PFSK-1 (cell line): ENCODE measurements around the gene TM2D3.

ENCODE experiments used
- POLR2AphosphoS5 ChIP-seq: IDR thresholded peaks from 2 replicates; pipeline ENCODE4 v1.6.1; 2012; ENCODE audit warnings: low read depth, mild to moderate bottlenecking, control low read depth, low read length, moderate library complexity
- REST ChIP-seq, 2 experiments: IDR thresholded peaks; 2 replicates each; pipeline versions ENCODE4 v1.6.1 to v1.8.0; 2011 to 2012; ENCODE audit warnings: low read depth in 2 of 2, low read length in 2 of 2, control low read depth in 1 of 2, inconsistent platforms in 1 of 2, mild to moderate bottlenecking in 1 of 2, moderate library complexity in 1 of 2; ENCODE audit not compliant: insufficient read depth in 1 of 2
- TAF1 ChIP-seq: IDR thresholded peaks from 2 replicates; pipeline ENCODE4 v1.6.1; 2012; ENCODE audit warnings: low read length, control low read depth, borderline replicate concordance; ENCODE audit not compliant: insufficient read depth

GRCh38 chr15:101694261-101694660 lies 42.1 kb upstream of the TM2D3 start:
- no peak for TF ChIP-seq TAF1
- no peak for TF ChIP-seq POLR2AphosphoS5
- no peak for TF ChIP-seq REST (IDR thresholded peaks at IDR 0.05; ENCODE audit: insufficient read depth in 1 of 2, low read depth in 2 of 2, low read length in 2 of 2)
